Fibroblast of mammary gland (primary cell): ENCODE measurements around the gene LTA.

ENCODE experiments used
- DNase-seq: peaks from one replicate; pipeline ENCODE4 v3.0.0-alpha.2; 2010; ENCODE audit warnings: low read depth
- H3K4me3 ChIP-seq: 2 replicates; pipeline ENCODE4 v1.5.1; 2011; ENCODE audit warnings: low read depth, mild to moderate bottlenecking, low read length, moderate library complexity; ENCODE audit not compliant: control insufficient read depth
- TF ChIP-seq, protein P1 (sequence below): conservative IDR thresholded peaks from 2 replicates; pipeline ENCODE4 v1.5.1; 2011; ENCODE audit warnings: low read depth, low read length, inconsistent platforms; ENCODE audit not compliant: control insufficient read depth, insufficient read depth

LTA gene

DNA sequence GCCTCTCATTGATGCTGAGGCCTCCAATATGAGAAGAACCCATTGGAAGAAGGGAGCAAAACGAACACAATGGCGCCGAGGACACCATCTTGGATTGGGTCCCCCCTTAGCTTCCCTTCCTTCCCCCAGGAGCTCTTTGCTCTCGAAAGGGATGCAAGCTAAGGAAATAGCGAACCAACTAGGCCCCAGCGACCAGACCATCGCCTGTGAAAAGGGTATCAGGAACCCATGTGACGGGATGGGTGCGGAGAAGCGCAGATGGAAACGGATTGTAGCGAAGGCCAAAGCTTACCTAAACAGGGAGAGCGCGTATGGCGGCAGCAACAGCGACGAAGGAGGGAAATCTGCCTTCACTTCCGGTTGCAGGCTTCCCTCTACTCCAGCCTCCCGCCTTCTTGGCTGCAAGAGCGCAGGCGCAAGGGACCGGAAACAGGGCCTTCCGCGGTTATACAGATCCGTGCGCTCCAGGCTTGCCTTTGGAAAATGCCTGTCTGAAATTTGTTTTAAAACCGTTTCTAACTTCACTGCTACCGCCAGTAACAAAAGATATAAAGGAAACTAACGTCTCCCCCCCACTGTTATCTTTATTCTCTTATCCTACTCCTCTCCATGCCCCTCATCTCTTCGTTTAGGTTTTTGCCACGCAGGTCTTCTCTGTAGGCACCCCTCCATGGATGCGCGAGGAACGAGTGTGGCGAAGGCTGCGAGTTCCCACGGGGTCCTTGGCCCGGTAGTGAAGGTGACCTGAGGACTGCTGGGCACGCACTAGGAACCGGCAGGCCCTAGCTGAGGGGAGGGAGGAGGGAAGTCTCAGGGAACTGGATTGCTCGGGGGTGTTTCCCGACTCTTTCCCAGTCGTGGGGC, 30.2 kb upstream of the LTA start, which contains the start of gene DDX39B:
Gene DDX39B, minus strand, starts transcription at position 346 of the 864 bp plus-strand sequence. CDS start 1,471 bp downstream, outside the sequence.
- peak; percentile 97 for DNase-seq
- TF ChIP-seq, protein P1, sequence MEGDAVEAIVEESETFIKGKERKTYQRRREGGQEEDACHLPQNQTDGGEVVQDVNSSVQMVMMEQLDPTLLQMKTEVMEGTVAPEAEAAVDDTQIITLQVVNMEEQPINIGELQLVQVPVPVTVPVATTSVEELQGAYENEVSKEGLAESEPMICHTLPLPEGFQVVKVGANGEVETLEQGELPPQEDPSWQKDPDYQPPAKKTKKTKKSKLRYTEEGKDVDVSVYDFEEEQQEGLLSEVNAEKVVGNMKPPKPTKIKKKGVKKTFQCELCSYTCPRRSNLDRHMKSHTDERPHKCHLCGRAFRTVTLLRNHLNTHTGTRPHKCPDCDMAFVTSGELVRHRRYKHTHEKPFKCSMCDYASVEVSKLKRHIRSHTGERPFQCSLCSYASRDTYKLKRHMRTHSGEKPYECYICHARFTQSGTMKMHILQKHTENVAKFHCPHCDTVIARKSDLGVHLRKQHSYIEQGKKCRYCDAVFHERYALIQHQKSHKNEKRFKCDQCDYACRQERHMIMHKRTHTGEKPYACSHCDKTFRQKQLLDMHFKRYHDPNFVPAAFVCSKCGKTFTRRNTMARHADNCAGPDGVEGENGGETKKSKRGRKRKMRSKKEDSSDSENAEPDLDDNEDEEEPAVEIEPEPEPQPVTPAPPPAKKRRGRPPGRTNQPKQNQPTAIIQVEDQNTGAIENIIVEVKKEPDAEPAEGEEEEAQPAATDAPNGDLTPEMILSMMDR = no peak
- H3K4me3 ChIP-seq = peak within 1 kb of the TSS; percentile 100

DNA sequence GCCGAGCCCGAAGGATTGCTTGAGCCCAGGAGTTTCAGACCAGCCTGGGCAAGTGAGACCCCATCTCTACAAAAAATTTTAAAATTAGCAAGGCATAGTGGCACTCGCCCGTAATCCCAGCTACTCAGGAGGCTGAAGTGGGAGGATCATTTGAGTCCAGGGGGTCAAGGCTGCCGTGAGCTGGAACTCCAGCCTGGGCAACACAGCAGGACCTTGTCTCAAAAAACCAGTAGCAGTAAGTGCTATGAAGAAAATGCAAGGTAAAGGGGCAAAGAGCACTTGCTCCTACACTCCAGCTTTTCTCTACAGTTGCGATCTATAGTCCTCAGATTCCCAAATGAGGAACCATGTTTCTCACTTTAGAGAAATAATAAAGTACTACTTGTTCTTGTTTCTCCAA, 28.4 kb upstream of the LTA start:
- no peak for DNase-seq
- TF ChIP-seq, protein P1 = no peak
- no peak overlapping the region for H3K4me3 ChIP-seq

DNA sequence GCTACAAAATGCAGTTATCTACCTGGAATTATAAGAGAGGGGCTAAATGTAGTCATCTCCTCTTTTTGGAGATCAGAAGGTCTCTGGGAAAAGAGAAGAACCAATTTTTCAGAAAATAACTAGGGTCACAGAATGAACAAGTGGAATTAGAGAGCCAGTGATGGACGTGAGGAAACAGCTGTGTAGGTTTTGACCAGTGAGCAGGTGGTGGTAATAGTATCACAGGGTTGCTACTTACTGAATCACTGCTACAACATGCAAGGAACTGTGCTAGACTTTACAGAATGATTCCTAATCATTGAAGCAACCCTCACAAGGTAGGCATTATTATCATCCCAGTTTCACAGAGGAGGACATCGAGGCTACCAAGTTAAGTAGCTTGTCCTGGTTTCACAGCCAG, 27.4 kb upstream of the LTA start:
- no peak overlapping the region for H3K4me3 ChIP-seq
- TF ChIP-seq, protein P1 = no peak
- DNase-seq = no peak

DNA sequence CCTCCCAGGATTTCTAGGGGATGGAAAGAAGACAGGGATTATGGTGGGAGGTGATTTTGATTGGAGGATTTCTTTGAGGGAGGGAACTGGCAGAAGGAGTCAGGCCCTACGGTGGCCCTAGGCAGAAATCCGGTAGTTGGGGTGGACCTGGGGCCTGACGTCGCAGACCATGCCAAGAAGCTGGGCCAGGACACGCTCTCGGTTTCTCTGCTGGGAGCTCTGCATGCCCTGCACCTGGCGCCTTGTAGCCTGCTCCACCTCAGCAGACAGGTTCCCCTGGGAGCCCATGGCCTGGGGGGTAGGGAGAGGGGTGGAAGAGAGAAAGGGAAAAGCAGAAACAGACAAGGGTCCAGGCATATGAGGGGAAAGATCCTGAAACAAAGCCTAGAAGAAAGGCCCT, 26.8 kb upstream of the LTA start:
- TF ChIP-seq, protein P1 = no peak
- no peak overlapping the region for H3K4me3 ChIP-seq

DNA sequence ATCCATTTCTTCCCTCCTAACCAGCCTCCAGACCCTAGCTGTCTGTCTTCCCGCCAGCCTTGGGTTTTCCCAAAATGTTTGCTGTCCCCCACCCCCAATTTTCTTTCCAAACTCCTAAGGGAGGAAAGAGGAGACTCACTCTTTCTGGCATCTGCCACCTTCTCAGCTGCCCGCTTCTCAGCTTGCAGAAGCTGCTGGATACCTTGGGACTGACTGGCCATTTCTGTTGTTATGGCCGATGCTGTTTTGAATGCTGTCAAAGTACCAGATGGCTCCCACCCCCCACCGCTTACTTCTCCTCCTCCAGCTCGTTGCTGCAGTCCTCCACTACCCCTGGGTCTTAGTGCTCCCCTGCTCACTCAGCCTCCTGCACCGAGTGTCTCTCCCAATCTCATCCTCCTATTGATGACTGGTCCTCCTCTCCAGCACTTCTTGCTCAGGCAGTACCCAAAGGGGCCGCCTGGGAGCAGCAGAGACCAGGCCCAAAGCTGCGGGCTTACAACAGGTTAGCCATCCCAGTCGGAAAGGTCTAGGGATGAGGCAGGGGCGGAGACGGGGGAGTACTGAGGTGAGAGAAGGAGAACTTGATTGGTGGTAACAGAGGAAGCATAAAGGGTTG, 25.6 kb upstream of the LTA start, which contains the start of gene ATP6V1G2:
Gene ATP6V1G2, minus strand, starts transcription at position 270 of the 619 bp plus-strand sequence. Its CDS starts 49 bp downstream, at position 221.
- TF ChIP-seq, protein P1 = peak; percentile 99
- peak within 1 kb of the TSS; percentile 41 for H3K4me3 ChIP-seq
- peak; percentile 91 for DNase-seq

More for the DNA sequence above, 26.8 kb upstream of the LTA start:
- no peak for DNase-seq

DNA sequence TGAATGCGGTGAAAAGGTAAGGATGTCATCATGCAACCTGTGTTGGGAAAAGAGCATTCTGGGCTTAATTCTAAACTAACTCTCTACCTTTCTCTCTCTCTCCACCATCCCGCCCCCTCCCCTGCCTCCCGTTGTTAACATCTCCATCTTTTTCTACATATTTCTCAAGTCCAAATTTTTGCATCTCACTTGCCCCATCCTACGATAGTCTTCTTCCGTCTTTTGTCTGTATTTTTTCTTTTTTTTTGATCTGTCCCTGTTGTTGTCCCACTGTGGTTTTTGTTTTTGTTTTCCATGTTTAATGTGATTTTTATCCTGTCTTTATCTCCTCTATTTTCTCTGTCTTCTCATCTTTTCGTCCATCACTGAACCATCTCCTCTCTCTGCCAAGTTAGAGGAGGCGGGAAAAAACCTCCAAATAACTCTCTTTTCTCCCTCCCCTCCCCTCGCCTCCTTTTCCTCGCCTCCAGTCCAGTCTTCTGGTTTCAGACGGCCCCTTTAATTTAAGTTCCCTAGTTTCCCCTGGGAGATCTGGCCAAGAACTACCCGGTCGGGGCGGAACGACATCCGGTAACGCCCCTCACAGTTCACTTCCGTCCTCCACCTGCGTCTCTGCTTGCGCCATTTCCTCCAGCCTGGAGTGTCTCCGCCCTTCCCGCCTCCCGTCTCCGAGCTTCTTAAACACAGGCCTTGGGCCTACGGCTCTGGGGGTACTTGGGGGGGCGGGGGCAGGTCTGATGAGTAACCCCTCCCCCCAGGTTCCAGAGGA, 24.9 kb upstream of the LTA start, which contains the start of gene NFKBIL1:
Gene NFKBIL1, plus strand, starts transcription at position 651 of the 769 bp plus-strand sequence. Its CDS starts 87 bp downstream, at position 738.
- DNase-seq = peak; percentile 98
- TF ChIP-seq, protein P1 = no peak
- peak within 1 kb of the TSS; percentile 41 for H3K4me3 ChIP-seq
